ENCODE measurements around the gene CYTH2.

The CYTH2 gene, protein sequence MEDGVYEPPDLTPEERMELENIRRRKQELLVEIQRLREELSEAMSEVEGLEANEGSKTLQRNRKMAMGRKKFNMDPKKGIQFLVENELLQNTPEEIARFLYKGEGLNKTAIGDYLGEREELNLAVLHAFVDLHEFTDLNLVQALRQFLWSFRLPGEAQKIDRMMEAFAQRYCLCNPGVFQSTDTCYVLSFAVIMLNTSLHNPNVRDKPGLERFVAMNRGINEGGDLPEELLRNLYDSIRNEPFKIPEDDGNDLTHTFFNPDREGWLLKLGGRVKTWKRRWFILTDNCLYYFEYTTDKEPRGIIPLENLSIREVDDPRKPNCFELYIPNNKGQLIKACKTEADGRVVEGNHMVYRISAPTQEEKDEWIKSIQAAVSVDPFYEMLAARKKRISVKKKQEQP

GRCh38 chr19:48469289-48469881 is at the start of gene CYTH2:
Gene CYTH2 (plus strand): TSS chr19:48469369. CDS start chr19:48469508, 139 bp downstream.
- DNase-seq = peak; percentile 63

GRCh38 chr19:48421548-48421947 is 47.6 kb upstream of the CYTH2 start:
- DNase-seq = peak; percentile 50

DNA sequence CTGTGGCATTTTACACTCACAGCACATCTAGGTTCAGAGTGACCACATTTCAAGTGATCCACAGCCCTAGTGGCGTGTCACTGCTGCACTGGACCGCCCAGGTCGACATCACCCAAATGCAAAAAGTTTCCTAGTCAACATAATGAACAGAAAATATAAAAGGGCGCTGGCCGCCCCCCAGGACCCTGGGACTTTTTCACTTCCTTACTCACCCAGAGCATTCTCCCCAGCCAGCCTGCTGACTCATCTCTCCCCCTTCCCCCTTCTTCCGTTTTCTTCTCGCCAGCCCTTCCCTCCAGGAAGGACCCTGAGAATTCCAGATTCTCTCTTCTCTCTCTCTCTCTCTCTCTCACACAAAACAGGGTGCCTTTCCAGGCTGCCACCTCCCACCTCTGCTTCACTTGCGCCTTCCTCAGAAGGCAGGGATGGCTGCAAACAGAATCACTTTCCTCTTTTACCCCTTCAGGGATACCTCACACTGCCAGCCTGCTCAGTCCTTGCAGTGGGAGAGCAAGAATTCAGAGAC is 44.4 kb upstream of the CYTH2 start:
- no peak for DNase-seq

DNA sequence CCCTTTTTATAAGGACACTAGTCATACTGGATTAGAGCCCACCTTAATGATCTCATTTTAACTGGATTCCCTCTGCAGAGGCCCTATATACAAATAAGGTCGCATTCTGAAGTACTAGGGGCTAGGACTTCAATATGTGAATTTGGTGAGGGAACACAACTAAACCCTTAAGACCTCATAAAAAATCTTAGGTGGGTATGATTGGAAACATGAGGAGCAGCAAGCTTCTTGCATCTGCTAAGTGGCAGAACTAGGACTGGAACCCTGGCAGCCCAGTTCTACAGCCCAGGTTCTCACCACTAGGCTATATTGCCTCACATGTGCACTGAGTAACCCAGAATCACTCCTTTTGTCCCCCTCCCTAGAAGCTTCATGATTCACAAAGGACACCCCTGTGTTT is 40.5 kb upstream of the CYTH2 start:
- no peak for DNase-seq

GRCh38 chr19:48433337-48433736 is 35.8 kb upstream of the CYTH2 start:
- no peak for DNase-seq

DNA sequence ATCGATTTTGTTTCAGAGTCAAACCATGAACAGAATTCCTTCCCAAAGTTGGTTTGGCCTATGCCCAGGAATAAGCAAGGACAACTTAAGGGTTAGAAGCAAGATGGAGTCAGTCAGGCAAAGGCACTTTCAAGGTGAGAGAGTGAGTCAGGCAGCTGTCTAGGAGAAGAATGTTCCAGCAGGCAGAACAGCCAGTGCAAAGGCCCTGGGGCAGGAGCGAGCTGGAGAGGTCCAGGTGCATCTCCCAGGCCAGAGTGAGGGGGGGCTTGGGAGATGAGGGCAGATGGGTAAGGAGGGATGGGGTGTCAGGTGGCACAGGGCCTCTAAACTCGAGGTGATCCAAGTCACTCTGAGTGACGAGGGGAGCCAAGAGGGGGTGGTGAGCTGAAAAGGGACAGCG is 32.6 kb upstream of the CYTH2 start:
- DNase-seq = no peak

DNA sequence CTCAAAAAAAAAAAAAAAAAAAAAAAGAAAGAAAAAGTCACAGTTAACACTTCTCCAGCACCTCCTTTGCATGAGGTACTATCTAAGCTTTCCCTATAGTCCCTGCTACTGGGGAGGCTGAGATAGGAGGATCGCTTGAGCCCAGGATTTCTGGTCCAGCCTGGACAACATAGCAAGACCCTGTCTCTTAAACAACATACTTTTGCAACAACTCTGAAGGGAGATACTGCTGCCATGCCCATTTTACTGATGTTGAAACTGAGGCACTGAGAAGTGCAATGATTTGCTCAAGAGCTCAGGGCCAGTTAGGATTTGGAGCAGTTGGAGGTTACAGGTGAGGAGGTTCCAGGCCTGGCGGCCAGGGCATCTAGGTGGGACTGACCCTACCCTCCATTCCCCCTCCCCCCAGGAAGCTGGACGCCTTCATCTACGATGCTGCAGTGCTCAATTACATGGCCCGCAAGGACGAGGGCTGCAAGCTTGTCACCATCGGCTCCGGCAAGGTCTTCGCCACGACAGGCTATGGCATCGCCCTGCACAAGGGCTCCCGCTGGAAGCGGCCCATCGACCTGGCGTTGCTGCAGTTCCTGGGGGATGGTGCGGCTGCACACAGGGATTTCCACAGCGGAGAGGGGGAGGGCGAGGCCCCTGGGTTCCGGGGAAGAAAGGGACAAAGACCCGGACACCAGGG is 27.7 kb upstream of the CYTH2 start:
- DNase-seq = no peak

DNA sequence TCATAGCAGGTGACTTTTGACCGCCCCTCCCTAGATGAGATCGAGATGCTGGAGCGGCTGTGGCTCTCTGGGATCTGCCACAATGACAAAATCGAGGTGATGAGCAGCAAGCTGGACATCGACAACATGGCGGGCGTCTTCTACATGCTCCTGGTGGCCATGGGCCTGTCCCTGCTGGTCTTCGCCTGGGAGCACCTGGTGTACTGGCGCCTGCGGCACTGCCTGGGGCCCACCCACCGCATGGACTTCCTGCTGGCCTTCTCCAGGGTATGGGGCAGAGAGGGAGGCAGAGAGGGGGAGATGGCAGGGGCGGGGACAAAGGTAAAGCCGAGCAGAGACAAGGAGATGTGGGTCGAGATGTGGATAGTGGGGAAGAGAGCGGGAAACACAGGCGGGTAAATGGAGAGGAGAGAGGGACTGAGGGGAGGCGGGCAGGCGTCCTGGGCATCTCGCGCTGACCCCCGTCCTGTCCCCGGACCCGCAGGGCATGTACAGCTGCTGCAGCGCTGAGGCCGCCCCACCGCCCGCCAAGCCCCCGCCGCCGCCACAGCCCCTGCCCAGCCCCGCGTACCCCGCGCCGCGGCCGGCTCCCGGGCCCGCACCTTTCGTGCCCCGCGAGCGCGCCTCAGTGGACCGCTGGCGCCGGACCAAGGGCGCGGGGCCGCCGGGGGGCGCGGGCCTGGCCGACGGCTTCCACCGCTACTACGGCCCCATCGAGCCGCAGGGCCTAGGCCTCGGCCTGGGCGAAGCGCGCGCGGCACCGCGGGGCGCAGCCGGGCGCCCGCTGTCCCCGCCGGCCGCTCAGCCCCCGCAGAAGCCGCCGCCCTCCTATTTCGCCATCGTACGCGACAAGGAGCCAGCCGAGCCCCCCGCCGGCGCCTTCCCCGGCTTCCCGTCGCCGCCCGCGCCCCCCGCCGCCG is 26.8 kb upstream of the CYTH2 start:
- DNase-seq = no peak

- no peak for DNase-seq
These were observed 25.9 kb upstream of the CYTH2 start for GRCh38 chr19:48443256-48443655.

DNA sequence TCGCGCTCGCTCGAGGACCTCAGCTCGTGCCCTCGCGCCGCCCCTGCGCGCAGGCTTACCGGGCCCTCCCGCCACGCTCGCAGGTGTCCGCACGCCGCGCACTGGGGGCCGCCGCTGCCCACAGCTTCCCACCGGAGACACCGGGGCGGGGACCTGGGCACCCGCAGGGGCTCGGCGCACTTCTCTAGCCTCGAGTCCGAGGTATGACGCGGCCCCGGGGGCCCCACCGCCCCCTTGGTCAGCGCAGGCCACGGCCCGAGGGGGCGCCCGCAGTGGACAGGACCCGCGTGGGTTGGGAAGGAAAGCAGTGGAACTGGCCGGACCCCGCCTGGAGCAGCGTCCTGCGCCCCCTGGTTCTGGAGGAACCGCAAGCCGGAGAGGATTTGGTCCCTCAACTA is 25.4 kb upstream of the CYTH2 start:
- DNase-seq = no peak

GRCh38 chr19:48444129-48444935 is 24.8 kb upstream of the CYTH2 start:
- DNase-seq = no peak

DNA sequence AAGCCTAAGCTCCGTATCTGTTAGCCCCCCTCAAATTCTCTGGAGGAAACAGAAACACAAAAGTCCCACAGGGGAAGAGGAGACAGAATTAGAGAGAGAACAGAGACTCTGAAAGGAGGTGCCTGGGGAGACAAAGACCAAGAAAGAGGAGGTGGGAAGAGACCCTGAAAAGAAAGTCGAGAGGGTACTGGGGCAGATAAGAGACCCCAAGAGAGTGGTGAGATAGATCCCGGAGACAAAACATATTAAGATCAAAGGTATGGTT is 24.3 kb upstream of the CYTH2 start:
- no peak for DNase-seq

DNA sequence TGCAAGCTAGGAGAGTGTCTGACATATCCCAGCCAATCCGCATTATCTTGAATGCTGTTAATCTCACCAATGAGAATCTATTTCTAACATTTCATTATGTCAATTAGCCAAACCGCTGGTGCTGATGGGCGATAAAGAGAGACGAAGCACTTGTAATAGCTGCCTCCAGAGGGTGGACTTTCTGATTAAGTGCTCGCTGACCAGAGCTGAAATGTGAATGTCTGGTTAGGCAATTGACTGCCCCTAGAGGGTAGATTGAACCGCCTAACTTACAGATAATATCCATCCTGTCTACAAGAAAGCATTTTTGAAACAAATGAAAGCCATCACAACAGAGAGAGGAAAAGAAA is 23.9 kb upstream of the CYTH2 start:
- DNase-seq = peak; percentile 55

GRCh38 chr19:48445606-48446481 is 23.3 kb upstream of the CYTH2 start, which contains the start of gene GRWD1:
Gene GRWD1 (plus strand): TSS chr19:48445983. CDS start chr19:48446006, 23 bp downstream.
- DNase-seq = peak; percentile 98

DNA sequence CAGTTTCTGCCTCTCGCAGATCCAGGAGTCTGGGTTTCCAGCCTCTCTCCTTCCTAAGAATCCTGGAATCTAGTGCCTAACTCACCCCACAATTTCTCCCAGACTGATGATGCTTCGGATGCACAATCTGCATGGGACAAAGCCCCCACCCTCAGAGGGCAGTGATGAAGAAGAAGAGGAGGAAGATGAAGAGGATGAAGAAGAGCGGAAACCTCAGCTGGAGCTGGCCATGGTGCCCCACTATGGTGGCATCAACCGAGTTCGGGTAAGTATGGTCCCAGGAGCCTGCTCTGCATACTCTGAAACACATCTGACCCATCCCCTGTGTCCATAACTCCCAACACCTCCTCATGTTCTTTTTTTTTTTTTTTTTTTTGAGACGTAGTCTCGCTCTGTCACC is 22.6 kb upstream of the CYTH2 start:
- DNase-seq = no peak

- no peak for DNase-seq
These were observed 20.6 kb upstream of the CYTH2 start for GRCh38 chr19:48448563-48448962.

DNA sequence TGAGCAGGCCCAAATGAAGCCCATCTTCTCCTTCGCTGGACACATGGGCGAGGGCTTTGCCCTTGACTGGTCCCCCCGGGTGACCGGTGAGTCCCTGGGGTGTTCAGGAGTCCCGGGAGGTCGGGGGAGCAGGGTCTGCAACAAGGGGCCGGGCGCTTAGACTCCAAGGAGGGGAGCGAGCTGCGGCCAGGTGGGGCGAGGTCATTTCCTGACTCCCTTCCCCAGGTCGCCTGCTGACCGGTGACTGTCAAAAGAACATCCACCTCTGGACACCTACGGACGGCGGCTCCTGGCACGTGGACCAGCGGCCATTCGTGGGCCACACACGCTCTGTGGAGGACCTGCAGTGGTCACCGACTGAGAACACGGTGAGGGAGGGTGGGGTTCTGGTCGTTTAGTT is 18.7 kb upstream of the CYTH2 start:
- DNase-seq = no peak

DNA sequence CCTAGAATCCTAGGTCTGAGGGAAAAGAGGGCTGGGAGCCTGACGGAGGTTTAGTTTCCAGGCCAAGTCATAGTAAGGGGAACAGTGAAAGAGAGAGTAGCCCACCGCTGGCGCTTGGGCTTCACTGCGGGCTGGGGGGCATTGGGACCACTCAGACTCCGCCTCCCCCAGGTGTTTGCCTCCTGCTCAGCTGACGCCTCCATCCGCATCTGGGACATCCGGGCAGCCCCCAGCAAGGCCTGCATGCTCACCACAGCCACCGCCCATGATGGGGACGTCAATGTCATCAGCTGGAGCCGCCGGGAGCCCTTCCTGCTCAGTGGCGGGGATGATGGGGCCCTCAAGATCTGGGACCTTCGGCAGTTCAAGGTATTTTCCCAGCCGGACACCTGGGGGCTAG is 18.3 kb upstream of the CYTH2 start:
- no peak for DNase-seq

- DNase-seq = no peak
These were observed 17.5 kb upstream of the CYTH2 start for GRCh38 chr19:48451624-48452023.

DNA sequence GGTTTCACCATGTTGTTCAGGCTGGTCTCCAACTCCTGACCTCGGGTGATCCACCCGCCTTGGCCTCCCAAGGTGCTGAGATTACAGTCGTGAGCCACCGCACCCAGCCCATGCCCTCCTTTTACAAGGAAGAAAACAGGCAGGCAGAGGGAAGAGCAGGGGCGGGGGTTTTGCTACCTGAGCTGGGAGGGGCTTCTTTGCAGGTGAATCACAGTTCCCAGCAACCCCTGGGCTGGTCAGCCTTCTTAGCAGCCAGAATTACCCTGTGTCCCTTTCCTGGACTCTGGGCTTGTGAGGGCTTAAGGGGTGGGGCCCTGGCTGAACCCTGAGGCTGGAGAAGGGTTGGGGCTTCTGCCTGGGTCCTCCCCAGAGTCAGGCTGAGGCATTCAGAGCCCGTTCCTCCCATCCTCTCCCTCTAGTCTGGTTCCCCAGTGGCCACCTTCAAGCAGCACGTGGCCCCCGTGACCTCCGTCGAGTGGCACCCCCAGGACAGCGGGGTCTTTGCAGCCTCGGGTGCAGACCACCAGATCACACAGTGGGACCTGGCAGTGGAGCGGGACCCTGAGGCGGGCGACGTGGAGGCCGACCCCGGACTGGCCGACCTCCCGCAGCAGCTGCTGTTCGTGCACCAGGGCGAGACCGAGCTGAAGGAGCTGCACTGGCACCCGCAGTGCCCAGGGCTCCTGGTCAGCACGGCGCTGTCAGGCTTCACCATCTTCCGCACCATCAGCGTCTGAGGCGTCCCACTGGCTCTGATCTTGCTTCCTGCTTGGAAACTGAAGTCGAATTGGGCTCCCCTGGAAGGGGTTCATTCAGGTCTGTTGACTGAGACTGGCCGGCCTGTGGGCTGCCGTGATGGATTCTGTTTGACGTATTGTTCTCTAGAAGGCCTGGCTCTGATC is 16.6 kb upstream of the CYTH2 start:
- DNase-seq = no peak

All from NCI-H2171 (cell line).